Glomerular visceral epithelial cell (primary cell): ENCODE results near the gene ECT2.

ENCODE experiments used
- DNase-seq: peaks from one replicate; pipeline ENCODE4 v3.0.0-alpha.2; 2016; ENCODE audit errors: extremely low spot score

Gene ECT2

DNA sequence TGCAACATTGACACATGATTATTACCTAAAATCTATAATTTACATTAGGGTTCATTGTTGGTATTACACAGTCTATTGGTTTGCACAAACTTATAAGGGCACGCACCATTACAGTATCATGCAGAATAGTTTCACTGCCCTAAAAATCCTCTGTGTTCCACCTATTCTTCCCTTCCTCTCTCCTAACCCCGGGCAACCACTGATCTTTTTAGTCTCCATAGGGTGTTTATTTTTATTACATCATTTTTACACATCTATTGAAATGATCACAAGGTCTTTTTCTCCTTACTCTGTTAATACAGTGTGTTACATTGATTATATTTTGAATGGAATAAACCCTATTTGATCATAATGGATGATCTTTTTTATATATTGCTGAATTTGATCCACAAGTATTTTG, 15.5 kb upstream of the ECT2 start:
- DNase-seq = no peak

DNA sequence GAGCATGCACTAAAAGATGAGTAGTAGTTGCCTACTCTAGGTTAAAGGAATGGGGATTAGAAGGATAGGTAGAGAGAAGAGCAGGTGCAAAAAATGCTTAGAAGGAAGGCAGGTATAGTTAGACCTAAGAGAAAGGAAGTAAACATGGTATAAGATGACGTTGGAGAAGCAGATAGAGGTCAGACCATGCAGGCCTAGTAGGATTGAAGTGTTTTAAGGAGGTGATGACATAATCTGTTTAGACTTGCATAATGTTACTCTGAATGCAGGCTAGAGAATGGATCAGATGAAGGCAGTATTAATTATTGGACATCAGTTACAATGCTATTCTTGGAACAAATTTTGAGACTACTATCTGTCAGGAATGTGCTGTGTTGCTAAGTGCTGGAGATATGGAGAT, 11.1 kb upstream of the ECT2 start:
- DNase-seq = no peak

DNA sequence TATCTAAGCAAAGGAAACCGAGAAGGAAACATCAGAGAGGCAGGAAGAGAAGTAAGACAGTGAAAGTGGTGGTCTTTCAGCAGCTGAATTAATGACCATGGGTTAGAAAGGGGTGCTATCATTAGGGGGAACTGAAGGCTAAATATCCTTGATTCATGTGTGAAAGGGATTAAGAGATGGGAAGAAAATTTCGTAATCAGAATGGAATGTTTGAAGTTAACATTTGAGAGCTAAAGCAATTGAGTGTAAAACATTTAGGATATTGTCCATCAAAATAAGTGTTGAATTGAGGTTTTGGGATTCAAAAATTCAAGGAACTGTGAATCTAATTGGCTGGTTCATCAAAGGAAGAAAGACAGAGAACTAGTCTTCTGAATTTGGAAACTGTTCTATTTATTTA, 4.1 kb upstream of the ECT2 start:
- DNase-seq = peak; percentile 37

DNA sequence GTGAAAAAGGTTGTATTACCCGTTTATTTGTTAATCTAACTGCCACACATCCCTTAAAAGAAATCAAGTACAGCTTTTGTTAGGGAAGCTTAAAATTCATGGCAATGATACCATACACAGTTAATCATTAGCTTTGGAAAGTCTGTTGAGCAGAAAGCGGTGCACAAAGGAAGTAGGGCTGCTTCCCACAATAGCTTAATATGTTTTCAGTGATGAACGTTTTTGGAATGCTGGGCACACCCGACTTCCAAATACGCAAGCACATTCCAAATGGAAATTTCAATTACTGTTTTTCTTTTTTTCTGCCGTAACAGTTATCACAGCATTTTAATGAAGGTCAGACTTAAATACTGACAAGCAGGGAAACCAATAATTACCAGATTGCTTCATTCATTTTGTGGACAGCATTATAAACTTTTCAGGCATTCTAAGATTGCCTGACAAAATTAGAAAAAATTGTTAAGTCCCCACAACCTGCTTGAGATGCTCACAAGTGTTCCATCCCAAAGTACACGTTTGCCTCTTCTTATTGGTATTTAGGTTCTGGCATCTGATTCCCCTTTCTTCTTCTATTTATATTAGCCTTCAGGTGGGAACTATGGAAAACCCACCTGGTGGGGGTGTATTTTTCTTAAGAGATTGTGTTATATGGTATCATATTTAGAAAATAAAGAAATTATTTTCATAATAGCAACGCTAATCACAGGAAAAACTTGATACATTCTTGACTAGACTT, 1.1 kb upstream of the ECT2 start:
- peak; percentile 94 for DNase-seq

GRCh38 chr3:172750069-172750367, 508 bp upstream of the ECT2 start:
- no peak for DNase-seq

- peak; percentile 42 for DNase-seq
Observed at GRCh38 chr3:172751175-172751704, 714 bp downstream of the ECT2 start.

DNA sequence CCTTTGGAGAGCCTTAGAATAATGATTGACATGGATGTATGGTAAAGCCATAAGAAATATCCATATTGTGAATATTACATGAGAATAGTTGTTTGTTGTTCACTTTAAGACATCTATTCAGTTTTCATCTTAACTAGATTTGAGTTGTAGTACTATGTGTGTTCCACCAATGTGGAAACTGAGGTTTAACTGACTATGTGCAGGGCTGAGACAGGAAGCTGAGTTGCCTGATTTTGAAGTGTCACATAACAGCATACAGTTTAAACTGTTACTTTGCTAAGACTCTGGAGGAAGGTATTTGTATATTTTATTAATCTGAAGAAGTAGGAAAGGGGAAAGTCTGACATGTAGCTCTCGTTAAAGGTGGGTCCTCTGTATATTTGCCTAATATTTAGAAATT, 2.1 kb downstream of the ECT2 start:
- DNase-seq = no peak

GRCh38 chr3:172753125-172753524, 2.6 kb downstream of the ECT2 start:
- DNase-seq = no peak

DNA sequence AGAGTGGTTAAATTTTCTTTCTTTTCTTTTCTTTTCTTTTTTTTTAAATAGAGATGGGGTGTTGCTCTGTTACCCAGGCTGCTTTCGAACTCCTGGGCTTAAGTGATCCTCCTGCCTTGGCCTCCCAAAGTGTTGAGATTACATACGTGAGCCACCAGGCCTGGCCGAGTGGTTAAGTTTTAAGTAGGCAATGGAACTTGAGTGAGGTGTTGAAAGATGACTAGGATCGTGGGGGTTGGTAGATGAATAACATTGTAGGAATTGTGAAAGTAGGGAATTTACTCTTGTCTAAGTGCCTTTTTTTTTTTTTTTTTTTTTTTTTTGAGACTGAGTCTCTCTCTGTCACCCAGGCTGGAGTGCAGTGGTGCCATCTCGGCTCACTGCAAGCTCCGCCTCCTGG, 9.9 kb downstream of the ECT2 start:
- DNase-seq = peak; percentile 50

DNA sequence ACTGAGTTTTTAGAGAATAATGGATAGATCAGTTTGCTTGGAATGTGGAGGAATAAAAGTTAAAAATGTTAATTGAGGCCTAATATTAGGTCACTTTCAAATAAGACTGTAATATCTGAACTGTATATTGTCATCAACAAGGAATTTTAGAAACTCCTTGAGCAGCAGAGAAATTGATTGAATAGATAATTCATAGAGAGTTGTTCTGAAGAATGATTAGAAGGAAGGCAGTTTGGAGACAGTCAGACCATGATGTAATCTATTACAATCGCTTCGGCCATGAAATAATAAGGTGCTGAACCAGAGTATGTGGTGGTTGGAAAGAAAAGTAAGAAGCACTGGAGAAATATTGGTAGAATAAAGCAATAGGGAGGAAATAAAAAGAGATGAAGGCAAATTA, 15.7 kb downstream of the ECT2 start:
- DNase-seq = no peak

GRCh38 chr3:172766718-172767405, 16.3 kb downstream of the ECT2 start:
- no peak for DNase-seq

DNA sequence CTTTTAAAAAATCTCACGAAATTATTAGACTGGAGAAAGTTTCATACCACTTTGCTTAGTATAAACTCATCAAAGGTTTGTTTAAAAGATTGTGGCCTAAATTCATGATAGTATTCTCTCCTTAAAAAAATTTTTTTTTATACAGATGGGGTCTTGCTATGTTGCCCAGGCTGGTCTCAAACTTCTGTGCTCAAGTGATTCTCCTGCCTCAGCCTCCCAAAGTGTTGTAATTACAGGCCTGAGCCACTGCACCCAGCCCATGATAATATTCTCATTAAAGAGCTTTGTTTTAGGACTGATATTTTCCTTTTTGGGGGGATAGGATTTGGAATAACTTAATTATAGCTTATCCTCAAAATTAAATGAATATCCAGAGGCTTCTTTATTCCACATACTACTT, 19.9 kb downstream of the ECT2 start:
- DNase-seq = no peak

- no peak for DNase-seq
Observed at GRCh38 chr3:172771672-172772071, 21.1 kb downstream of the ECT2 start.

- no peak for DNase-seq
Observed at GRCh38 chr3:172776049-172776717, 25.7 kb downstream of the ECT2 start.

GRCh38 chr3:172777901-172778300, 27.4 kb downstream of the ECT2 start:
- no peak for DNase-seq

DNA sequence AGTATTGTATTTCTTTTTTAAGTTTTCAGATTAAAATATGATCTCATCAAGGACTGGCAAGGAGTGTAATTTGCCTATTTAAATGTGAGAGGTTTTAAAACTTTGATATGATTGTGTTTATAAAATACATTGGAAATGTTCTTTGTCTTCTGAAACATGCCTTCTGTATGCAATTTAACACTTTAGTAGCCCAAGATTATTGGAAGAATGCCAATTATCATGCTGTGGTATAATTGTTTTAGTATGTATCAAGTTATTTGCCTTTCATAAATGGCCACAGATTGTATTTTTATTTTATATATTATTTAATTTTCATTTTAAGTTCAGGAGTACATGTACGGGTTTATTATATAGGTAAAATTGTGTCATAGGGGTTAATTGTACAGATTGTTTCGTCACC, 31.7 kb downstream of the ECT2 start:
- no peak for DNase-seq

DNA sequence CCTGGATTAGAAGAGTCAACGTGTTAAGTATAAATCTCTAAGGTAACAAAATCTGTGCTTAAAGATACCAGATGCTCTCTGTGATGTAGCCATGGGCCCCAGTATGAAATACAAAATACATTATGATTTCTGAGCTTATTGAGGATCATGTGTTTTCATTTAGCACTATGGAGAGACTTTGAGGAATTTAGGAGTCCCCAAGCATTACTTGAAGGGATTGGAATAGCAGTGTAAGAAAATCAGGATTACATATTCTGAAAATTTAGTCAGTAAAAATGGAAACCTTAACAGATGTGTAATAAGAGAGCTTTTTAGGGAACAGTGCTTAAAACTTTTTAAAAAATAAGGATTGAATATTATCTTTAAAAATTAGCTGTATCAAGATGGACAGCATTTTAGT, 35.5 kb downstream of the ECT2 start:
- no peak for DNase-seq

GRCh38 chr3:172787019-172787418, 36.5 kb downstream of the ECT2 start:
- DNase-seq = no peak

GRCh38 chr3:172787746-172788145, 37.2 kb downstream of the ECT2 start:
- DNase-seq = no peak

DNA sequence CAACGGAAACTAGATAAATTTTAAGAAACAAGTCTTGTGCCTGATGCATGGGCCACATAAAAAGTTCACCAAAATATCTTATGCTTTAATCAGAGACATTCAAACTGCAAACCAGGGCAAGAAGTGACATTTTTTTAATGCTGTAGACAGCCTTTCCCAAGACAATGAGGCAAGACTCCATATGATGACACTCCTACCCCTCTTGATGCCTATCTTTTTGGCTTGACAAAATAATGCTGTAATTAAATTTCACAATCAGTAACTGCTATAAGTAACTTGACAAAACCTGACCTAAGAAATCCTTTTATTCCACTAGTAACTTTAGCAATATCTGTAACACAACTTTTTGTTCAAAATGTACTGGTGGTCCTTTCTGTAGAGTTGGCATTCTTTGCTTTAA, 48.7 kb downstream of the ECT2 start:
- DNase-seq = no peak

DNA sequence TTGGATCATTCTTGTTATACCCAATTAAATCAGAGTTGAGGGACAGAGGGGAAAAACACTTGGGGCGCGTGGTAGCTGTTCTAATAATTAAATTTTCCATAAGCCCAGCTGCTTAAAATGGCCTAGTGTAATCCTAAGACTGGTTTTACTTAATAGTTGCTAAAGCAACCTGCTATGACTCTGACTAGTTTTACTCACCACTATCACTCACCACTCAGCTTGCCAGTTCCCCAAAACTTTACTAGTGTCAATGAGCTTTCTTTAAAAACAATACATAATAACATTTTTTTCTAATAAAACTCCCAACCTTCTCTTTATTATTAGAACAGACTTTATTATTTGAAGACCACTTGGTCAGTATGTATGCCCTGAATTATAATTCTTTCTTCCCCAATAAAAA, 49.6 kb downstream of the ECT2 start:
- no peak for DNase-seq

DNA sequence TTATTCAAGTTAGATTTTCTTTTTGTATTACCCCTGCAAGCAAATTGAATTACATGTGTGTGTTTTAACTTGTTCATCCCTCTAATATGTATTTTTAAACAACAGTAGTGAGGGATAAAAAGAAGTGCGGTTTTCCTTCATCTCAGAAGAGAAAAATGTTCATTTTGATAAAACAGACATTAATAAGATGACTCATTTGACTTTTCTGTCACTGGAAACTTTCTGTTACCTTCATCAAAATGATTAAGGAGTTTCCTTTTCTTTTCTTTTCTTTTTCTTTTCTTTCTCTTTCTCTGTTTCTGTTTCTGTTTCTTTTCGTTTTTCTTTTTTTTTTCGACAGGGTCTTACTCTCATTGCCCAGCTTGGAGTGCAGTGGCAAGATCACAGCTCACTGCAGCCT, 53.0 kb downstream of the ECT2 start:
- no peak for DNase-seq

GRCh38 chr3:172804323-172804722, 53.8 kb downstream of the ECT2 start:
- DNase-seq = no peak
